ENCODE measurements around the gene ADORA2A.

DNA sequence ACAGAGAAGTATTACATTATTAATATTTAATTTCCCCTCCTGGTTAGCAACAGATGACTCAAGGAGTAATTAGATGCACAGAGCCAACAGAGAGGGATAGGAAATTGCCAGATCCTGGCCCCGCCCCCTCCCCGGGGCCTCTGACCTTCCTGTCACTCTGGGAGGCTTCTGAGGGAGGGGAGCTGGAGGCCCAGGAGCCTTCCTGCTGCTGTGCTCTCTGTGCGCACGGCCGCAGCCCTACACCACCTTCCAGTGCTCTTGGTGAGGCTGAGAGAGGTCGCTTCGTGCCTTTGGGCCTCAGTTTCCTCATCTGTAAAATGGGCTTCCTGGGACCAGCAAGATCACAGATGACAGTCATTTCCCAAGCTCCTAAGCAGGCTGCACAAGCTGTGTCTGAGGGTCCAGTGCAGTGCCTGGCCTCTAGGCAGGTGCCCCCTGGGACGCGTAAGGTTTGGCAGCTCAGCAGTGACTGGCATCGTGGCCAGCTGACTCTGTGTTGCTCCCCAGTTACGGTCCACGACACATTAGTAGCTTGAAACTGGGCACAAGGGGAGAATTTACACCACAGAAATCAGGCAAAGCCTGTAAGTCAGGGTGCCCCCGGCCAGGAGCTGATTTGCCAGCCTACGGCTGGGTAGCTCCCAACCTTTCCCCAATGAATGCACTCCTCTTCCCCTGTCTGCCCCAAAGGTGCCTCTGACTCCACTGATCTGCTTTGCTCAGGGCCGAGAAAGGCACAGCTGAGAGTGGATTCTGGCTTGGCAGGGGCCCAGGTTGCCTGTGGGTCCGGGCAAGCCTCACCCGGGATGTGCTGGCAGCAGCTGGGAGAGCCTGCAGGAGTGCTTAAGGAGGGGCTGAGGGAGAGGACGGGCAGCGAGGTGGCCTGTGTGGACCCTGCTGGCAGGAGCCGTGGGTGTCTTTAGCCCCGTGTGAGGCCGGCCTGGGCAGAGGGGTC, 2.3 kb downstream of the ADORA2A start:
- TF ChIP-seq TCF12 (IDR thresholded peaks at IDR 0.05; ENCODE audit: low read depth) (no peak), CEBPB (IDR thresholded peaks at IDR 0.05) (no peak), YY1 (IDR thresholded peaks at IDR 0.05; ENCODE audit: low read depth) (no peak), MAX (IDR thresholded peaks at IDR 0.05) (no peak), FOXM1 (IDR thresholded peaks at IDR 0.05; ENCODE audit: borderline replicate concordance, low read depth) (no peak), RAD21 (IDR thresholded peaks at IDR 0.05; ENCODE audit: low read depth) (no peak), EP300 (IDR thresholded peaks at IDR 0.05; ENCODE audit: borderline replicate concordance) (no peak), NFIC (IDR thresholded peaks at IDR 0.05) (0 out of 2 replicates have a peak, but pooled peaks have one; percentile 22), EGR1 (IDR thresholded peaks at IDR 0.05) (no peak), ZBTB7A (IDR thresholded peaks at IDR 0.05; ENCODE audit: low read depth) (no peak), TEAD4 (IDR thresholded peaks at IDR 0.05) (no peak)
- TF ChIP-seq, protein P1, sequence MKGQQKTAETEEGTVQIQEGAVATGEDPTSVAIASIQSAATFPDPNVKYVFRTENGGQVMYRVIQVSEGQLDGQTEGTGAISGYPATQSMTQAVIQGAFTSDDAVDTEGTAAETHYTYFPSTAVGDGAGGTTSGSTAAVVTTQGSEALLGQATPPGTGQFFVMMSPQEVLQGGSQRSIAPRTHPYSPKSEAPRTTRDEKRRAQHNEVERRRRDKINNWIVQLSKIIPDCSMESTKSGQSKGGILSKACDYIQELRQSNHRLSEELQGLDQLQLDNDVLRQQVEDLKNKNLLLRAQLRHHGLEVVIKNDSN (IDR thresholded peaks at IDR 0.05): no peak
